Fibroblast of the aortic adventitia (primary cell): ENCODE results near the gene CDH23. TPM values are rescaled to one million over a fixed set of nuclear protein-coding genes. Genes with fewer than 3 reads are reported as not detected.

Experiments used
- DNase-seq: peaks from one replicate; pipeline ENCODE4 v3.0.0-alpha.2; 2010; ENCODE audit warnings: low read depth
- H3K4me3 ChIP-seq: 2 replicates; pipeline ENCODE4 v1.5.1; 2011; ENCODE audit warnings: low read depth, mild to moderate bottlenecking, control low read depth, low read length, moderate library complexity
- total RNA-seq: library from RNA; depleted of rRNA; stranded (reverse); fragments of >200 nt; gene quantifications from 2 replicates; pipeline ENCODE4 v1.2.3, GENCODE V29; 2012; ENCODE audit warnings: low replicate concordance
- TF ChIP-seq, protein P1 (sequence below): IDR thresholded peaks from 2 replicates; pipeline ENCODE4 v1.5.1; 2011; ENCODE audit warnings: mild to moderate bottlenecking, low read length, control low read depth, inconsistent platforms; ENCODE audit not compliant: insufficient read depth

Gene CDH23
- total RNA-seq, 1 donor = 0.27 TPM

DNA sequence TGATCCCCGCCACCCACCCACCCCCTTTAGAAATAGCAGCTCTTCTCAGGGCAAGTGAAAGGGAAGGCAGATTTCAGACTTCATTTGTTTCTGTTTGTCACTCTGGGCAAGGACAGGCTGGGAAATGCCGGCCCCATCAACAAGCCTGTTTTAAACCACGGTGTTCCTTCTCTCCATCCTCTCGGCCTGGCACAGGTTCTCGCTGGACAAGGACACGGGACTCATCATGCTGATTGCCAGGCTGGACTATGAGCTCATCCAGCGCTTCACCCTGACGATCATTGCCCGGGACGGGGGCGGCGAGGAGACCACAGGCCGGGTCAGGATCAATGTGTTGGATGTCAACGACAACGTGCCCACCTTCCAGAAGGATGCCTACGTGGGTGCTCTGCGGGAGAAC lies 280.5 kb downstream of the CDH23 start:
- DNase-seq = no peak
- no peak overlapping the region for H3K4me3 ChIP-seq
- TF ChIP-seq, protein P1, sequence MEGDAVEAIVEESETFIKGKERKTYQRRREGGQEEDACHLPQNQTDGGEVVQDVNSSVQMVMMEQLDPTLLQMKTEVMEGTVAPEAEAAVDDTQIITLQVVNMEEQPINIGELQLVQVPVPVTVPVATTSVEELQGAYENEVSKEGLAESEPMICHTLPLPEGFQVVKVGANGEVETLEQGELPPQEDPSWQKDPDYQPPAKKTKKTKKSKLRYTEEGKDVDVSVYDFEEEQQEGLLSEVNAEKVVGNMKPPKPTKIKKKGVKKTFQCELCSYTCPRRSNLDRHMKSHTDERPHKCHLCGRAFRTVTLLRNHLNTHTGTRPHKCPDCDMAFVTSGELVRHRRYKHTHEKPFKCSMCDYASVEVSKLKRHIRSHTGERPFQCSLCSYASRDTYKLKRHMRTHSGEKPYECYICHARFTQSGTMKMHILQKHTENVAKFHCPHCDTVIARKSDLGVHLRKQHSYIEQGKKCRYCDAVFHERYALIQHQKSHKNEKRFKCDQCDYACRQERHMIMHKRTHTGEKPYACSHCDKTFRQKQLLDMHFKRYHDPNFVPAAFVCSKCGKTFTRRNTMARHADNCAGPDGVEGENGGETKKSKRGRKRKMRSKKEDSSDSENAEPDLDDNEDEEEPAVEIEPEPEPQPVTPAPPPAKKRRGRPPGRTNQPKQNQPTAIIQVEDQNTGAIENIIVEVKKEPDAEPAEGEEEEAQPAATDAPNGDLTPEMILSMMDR = no peak

- no peak for DNase-seq
- H3K4me3 ChIP-seq = no peak overlapping the region
- TF ChIP-seq, protein P1 = no peak
Observed at GRCh38 chr10:71678057-71678805, 281.5 kb downstream of the CDH23 start.

DNA sequence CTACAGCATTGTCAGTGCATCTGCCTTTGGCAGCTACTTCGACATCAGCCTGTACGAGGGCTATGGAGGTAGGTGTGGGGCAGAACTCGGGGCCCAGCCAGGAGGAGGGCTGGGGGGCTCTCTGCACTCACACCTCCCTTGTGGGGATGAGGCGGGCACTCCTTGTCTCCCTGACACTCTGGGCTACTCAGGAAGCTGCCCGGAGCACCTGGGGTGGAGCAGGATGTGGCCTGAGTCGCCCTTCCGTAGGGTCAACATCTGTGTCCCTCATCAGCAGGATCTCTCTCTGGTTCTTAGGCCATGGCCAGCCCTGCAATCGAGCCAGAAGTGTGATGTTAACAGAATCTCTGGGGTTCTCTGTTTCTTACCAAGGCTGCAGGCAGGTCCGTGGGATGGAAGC lies 282.7 kb downstream of the CDH23 start:
- H3K4me3 ChIP-seq = no peak overlapping the region
- TF ChIP-seq, protein P1 = no peak
- DNase-seq = no peak

GRCh38 chr10:71681977-71682376 lies 285.3 kb downstream of the CDH23 start:
- TF ChIP-seq, protein P1 = no peak
- DNase-seq = no peak
- no peak overlapping the region for H3K4me3 ChIP-seq

- no peak for DNase-seq
- TF ChIP-seq, protein P1 = no peak
Observed at GRCh38 chr10:71683301-71683700, 286.6 kb downstream of the CDH23 start.

GRCh38 chr10:71684356-71685173 lies 287.8 kb downstream of the CDH23 start:
- TF ChIP-seq, protein P1 = peak; percentile 3
- DNase-seq = no peak
- no peak overlapping the region for H3K4me3 ChIP-seq

More at GRCh38 chr10:71683301-71683700, 286.6 kb downstream of the CDH23 start:
- no peak overlapping the region for H3K4me3 ChIP-seq
